ENCODE measurements around the gene BTG1. TPM values are rescaled to one million over a fixed set of nuclear protein-coding genes. Genes with fewer than 3 reads are reported as not detected.

Gene BTG1
- total and polyA plus RNA-seq, 4 donors: 13.7 to 107 (median 28.9) TPM

GRCh38 chr12:92147491-92147890, 1.8 kb upstream of the BTG1 start:
- 72% methylated on average over 3 of the region's 3 CpGs for WGBS
- H3K9me3 ChIP-seq (ENCODE audit: control insufficient read depth in 4 of 4, low read length in 3 of 4): no peaks in the 10 kb centered on the region
- TF ChIP-seq CTCF (IDR thresholded peaks at IDR 0.05; ENCODE audit: low read depth, low read length, missing input control) (no peak), NR2F2 (IDR thresholded peaks at IDR 0.05) (no peak), GABPA (IDR thresholded peaks at IDR 0.05 in 1 of 2, conservative IDR thresholded peaks at IDR 0.05 in 1 of 2) (no peak), MAX (IDR thresholded peaks at IDR 0.05) (no peak), ATF3 (IDR thresholded peaks at IDR 0.05) (no peak), YY1 (IDR thresholded peaks at IDR 0.05) (no peak), REST (IDR thresholded peaks at IDR 0.05) (no peak), RXRA (IDR thresholded peaks at IDR 0.05) (no peak), ZBTB33 (IDR thresholded peaks at IDR 0.05) (no peak), HNF4A (conservative IDR thresholded peaks at IDR 0.05) (no peak), JUND (IDR thresholded peaks at IDR 0.05) (no peak), HNF4G (IDR thresholded peaks at IDR 0.05) (no peak), FOXA2 (IDR thresholded peaks at IDR 0.05) (no peak), EGR1 (IDR thresholded peaks at IDR 0.05; ENCODE audit: low read depth in 2 of 2) (no peak), TAF1 (conservative IDR thresholded peaks at IDR 0.05) (no peak), FOXA1 (IDR thresholded peaks at IDR 0.05) (no peak), SP1 (IDR thresholded peaks at IDR 0.05) (no peak), RAD21 (IDR thresholded peaks at IDR 0.05) (no peak)
- no peaks in the 10 kb centered on the region for H3K27me3 ChIP-seq (ENCODE audit: control insufficient read depth in 4 of 4, insufficient read depth in 4 of 4, low read length in 3 of 4)
- no peak overlapping the region for H3K9ac ChIP-seq (ENCODE audit: low read depth in 1 of 2, low read length in 2 of 2)
- no peak for DNase-seq (ENCODE audit: low spot score)
- H3K36me3 ChIP-seq (ENCODE audit: control insufficient read depth in 4 of 4, insufficient read depth in 3 of 4, low read depth in 1 of 4, low read length in 3 of 4): peaks cover 0 to 12% (median 0%) of the 10 kb centered on the region in 4 donors
- H3K27ac ChIP-seq (ENCODE audit: low read depth in 1 of 2, low read length in 2 of 2): no peak overlapping the region
- H3K4me3 ChIP-seq (ENCODE audit: low read depth in 1 of 3, low read length in 3 of 3): no peak overlapping the region
- peaks cover 0 to 21% (median 1%) of the 10 kb centered on the region in 4 donors for H3K4me1 ChIP-seq (ENCODE audit: control insufficient read depth in 4 of 4, insufficient read depth in 4 of 4, low read length in 3 of 4)

Measured in liver (tissue), 9 donors.